A549 (cell line): ENCODE measurements around the gene UMAD1.

ENCODE experiments used
- CHD4 ChIP-seq: fragments of 200-600 bp; sonication (generic); IDR thresholded peaks from 2 replicates; pipeline ENCODE4 v1.6.1; 2016; ENCODE audit warnings: antibody characterized with exemption, mild to moderate bottlenecking, borderline replicate concordance
- CTCF ChIP-seq: fragments of >200 bp; sonication (Bioruptor Twin); formaldehyde crosslinking; IDR thresholded peaks from 3 replicates; pipeline ENCODE4 v1.5.1; 2016
- RFX5 ChIP-seq: fragments of 450-650 bp; IDR thresholded peaks from 2 replicates; pipeline ENCODE4 v1.7.1; 2014; ENCODE audit warnings: antibody characterized with exemption, mild to moderate bottlenecking, moderate library complexity
- ZSCAN20 ChIP-seq: fragments of 250-450 bp; sonication (Bioruptor Pico); IDR thresholded peaks from 2 replicates; pipeline ENCODE4 v1.8.0; 2022; ENCODE audit warnings: mild to moderate bottlenecking, moderate library complexity

DNA sequence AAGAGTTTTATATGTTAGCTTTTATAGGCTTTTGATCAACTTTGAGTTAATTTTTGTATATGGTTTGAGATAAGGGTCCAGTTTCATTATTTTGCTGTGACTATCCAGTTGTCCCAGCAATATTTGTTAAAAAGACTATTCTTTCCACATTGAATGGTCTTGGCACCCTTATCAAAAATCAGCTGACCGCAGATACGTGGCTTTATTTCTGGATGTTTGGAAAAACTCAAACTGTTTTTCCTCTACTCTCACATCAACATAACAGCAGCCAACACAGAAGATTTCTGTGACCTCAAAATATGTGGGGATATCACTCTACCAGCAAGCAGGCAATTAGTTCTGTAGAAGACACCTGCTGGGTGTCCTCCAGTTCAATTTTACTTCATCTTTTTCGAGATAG is 211.4 kb downstream of the UMAD1 start:
- TF ChIP-seq RFX5: no peak
- TF ChIP-seq ZSCAN20 (CRISPR knock-in tag): no peak
- TF ChIP-seq CTCF: no peak
- TF ChIP-seq CHD4: no peak
